Testis (tissue), 2 donors: ENCODE data around the gene MEP1B.

Source experiments
- CTCF ChIP-seq, 3 experiments: fragments of 450-650 bp in 2 of 3; fragments of 200-600 bp in 1 of 3; sonication (generic) in 1 of 3; IDR thresholded peaks; one replicate each; pipeline ENCODE4 v1.5.1; 2016 to 2019; ENCODE audit warnings: antibody characterized with exemption in 3 of 3, mild to moderate bottlenecking in 2 of 3, moderate library complexity in 1 of 3
- POLR2A ChIP-seq: fragments of 450-650 bp; IDR thresholded peaks from one replicate; pipeline ENCODE4 v1.6.1; 2017; ENCODE audit warnings: antibody characterized with exemption, mild to moderate bottlenecking, moderate library complexity

- TF ChIP-seq CTCF (IDR thresholded peaks at IDR 0.05) (no peak), POLR2A (no peak)
Observed at GRCh38 chr18:32174719-32175118, 15.1 kb upstream of the MEP1B start.
